HG03378 (cell line): ENCODE measurements around the gene TRAPPC6A.

Experiments
- ATAC-seq: cut with Tn5 transposase; IDR thresholded peaks from one replicate; pipeline ENCODE4 v1.9.1; 2021; ENCODE audit warnings: mild to moderate bottlenecking, moderate library complexity; ENCODE audit not compliant: unreplicated experiment

TRAPPC6A gene

GRCh38 chr19:45163751-45164460 is 14.1 kb downstream of the TRAPPC6A start:
- ATAC-seq, result no peak

- no peak for ATAC-seq
These were observed 14.9 kb downstream of the TRAPPC6A start for GRCh38 chr19:45163156-45163555.

- no peak for ATAC-seq
These were observed 15.4 kb downstream of the TRAPPC6A start for GRCh38 chr19:45162608-45163143.

- ATAC-seq, result no peak
These were observed 16.1 kb downstream of the TRAPPC6A start for GRCh38 chr19:45161738-45162607.

- ATAC-seq, result no peak
These were observed 16.9 kb downstream of the TRAPPC6A start, which contains the start of gene NKPD1 for GRCh38 chr19:45160870-45161737. Gene NKPD1 (minus strand): TSS chr19:45160982. CDS start chr19:45160150, 832 bp downstream.

- no peak for ATAC-seq
These were observed 18.1 kb downstream of the TRAPPC6A start for GRCh38 chr19:45159971-45160324.

GRCh38 chr19:45159210-45159970 is 18.6 kb downstream of the TRAPPC6A start:
- ATAC-seq, result no peak

- ATAC-seq, result no peak
These were observed 19.4 kb downstream of the TRAPPC6A start for GRCh38 chr19:45158503-45159209.

GRCh38 chr19:45156751-45157150 is 21.3 kb downstream of the TRAPPC6A start:
- no peak for ATAC-seq

GRCh38 chr19:45156011-45156630 is 21.9 kb downstream of the TRAPPC6A start:
- no peak for ATAC-seq

- no peak for ATAC-seq
These were observed 23.8 kb downstream of the TRAPPC6A start for GRCh38 chr19:45154064-45154827.

GRCh38 chr19:45153339-45154063 is 24.5 kb downstream of the TRAPPC6A start:
- ATAC-seq, result no peak

GRCh38 chr19:45152504-45153338 is 25.3 kb downstream of the TRAPPC6A start:
- no peak for ATAC-seq

- ATAC-seq, result no peak
These were observed 26.1 kb downstream of the TRAPPC6A start for GRCh38 chr19:45151821-45152503.

- ATAC-seq, result no peak
These were observed 26.7 kb downstream of the TRAPPC6A start for GRCh38 chr19:45151320-45151719.

GRCh38 chr19:45150751-45151281 is 27.2 kb downstream of the TRAPPC6A start:
- ATAC-seq, result no peak
